Left ventricle myocardium superior (tissue), 1 donor: ENCODE data around the gene NACC2. TPM values are rescaled to one million over a fixed set of nuclear protein-coding genes. Genes with fewer than 3 reads are reported as not detected.
"Not testable (repeated sequence)": the region's sequence is repeated elsewhere in the genome, so short reads cannot be mapped to it uniquely, and the experiment has no call there.

Experiments
- ATAC-seq: fragments of 200-7000 bp; cut with Tn5 transposase; one replicate; pipeline ENCODE4 v1.9.1; 2020; ENCODE audit warnings: mild to moderate bottlenecking, moderate library complexity
- DNase-seq: peaks from one replicate; pipeline ENCODE4 v3.0.0-alpha.2; 2020
- intact Hi-C: fragments of 100-400 bp; cut with micrococcal nuclease; formaldehyde crosslinking; loops from one replicate; pipeline ENCODE4 v1.11.0; 2022
- total RNA-seq: library from RNA; stranded (reverse); fragmentation: NEBNext Ultra II Directional; extraction: Animal tissue kit (Norgen Biotek cat#: 25700); gene quantifications from one replicate; pipeline ENCODE4 v1.2.1, GENCODE V29; 2021
- donor health status: DM: no; HTN: yes; CAD: no; lungs with severe emphysema.

Gene NACC2
- total RNA-seq, 1 donor from 2014 or later: 39.1 TPM

DNA sequence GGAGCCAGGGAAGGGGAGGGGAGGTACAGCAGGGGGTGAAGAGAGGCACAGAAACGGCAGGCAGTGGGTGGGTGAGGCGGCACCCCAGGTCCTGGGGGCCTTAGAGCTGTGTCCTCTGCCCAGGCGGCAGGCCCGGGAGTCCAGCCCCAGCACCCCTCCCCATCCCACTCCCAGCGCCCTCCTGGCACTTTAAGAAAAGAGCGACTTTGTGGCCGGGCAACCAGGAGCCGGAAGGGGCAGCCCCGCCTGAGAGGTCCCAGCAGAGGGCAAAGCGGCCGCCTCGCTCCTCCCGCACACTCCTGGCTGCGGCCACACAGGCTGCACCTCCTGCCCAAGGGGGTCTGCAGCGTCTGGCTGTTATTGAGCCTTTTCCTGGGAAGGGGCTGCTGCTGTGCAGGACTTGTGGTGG lies 42.6 kb downstream of the NACC2 start:
- DNase-seq (peak; percentile 72), ATAC-seq (peak; percentile 60)
- intact Hi-C loops: no loop called here

DNA sequence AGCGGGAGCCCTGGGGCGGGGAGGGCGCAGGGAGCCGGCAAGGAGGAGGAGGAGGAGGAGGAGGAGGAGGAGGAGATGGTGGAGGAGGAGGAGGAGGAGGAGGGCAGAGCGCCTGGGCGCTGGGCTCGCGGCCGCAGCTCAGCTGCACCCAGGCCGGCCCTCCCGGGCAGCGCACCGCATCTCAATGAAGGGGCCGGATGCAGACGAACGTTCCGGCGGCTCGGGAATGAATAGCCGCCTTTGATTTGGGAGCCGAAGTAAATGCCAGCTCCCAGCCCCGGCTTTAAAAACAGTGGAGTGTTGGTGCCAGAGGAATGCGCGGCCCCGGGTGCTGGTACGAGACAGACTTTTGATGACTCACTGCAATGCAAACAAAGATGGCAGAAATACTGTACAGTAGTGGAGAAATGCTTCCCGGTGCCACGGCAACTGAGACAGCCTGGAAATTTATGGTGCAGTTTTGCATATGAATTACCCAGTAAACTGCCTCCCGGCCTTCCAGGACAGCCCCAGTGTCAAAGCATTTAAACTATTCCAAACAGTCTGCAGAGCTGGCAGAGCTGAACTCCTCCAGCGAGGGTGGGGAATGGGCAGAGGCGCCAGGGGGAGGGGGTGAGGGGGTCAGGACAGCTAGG lies 43.1 kb downstream of the NACC2 start:
- DNase-seq (peak; percentile 67), ATAC-seq (peak; percentile 60)
- intact Hi-C loops: no loop called here

DNA sequence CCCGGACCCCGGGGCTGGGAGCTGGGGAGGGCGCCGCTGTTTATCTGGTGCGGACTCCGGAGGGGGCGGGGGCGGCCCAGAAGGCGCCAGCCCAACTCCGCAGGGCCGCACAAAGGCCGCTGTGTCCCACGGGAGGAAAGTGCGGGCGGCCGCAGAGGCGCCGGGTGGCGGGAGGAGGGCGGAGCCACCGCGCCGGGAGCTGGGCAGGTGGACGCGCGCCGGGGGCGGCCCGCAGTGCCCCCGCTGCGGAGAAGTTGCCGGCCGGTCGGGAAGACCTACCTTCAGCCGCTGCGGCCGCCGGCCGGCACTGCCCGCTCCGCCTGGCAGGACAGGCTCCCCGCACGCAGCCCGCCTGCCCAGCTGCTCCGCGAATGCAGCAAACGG lies 43.6 kb downstream of the NACC2 start:
- intact Hi-C loops: no loop called here
- ATAC-seq (peak; percentile 54), DNase-seq (peak; percentile 64)

DNA sequence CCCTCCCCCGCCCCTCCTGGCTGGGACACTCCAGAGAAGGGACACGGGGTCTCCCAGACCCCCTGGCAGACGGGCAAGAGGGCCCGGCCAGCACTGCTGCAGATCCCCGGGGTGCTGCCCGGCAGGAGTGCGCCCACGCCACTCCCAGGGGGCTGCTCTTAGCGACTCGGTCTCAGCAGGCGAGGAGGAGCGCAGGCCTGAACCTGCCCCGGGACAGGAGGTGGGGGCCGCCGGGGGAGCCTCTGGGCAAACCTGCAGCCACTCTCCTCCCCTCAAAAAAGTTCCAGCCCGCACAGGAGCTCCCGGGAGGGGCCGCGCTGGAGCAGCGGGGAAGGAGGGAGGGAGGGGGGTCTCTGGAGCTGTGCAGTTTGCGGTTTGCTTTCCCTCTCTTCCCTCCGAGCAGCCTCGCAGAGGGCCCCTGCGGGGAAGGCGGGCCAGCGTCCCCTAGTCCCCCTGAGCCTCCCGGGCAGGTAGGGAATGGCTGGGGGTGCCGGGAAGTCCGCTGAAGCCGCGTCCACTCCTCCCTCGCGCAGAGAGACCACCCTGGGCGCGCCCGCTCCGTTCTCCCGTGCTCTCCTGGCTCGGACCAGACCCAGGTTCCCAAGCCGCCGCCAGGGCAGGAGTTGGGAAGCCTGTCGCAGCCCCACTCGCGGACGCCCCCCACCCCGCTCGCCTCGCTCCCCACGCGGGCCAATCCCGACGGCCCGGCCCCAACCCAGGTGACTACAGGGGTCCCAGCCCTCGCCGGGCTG lies 44.2 kb downstream of the NACC2 start:
- DNase-seq (peak; percentile 41), ATAC-seq (no peak)
- intact Hi-C loops: no loop called here

DNA sequence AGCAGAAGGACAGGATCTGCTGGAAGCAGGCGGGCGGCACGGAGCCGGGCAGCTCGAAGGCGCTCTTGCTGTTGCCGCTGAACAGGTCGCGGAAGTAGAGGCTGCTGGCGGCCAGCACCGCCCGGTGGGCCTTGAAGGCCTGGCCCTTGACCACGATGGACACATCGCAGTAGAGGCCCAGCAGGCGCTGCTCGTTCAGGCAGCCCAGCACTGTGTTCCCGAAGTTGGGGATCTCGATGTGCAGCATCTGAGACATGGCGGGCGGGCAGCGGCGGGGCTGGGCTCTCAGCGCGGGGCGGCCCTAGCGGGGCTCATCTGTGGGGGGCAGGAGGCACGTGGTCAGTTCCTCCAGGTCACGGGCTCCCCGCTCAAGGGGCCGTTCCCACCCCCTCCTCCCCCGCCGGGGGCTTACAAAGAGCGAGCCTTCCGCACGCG lies 44.8 kb downstream of the NACC2 start:
- ATAC-seq: no peak
- intact Hi-C loops: no loop called here
- no peak for DNase-seq

DNA sequence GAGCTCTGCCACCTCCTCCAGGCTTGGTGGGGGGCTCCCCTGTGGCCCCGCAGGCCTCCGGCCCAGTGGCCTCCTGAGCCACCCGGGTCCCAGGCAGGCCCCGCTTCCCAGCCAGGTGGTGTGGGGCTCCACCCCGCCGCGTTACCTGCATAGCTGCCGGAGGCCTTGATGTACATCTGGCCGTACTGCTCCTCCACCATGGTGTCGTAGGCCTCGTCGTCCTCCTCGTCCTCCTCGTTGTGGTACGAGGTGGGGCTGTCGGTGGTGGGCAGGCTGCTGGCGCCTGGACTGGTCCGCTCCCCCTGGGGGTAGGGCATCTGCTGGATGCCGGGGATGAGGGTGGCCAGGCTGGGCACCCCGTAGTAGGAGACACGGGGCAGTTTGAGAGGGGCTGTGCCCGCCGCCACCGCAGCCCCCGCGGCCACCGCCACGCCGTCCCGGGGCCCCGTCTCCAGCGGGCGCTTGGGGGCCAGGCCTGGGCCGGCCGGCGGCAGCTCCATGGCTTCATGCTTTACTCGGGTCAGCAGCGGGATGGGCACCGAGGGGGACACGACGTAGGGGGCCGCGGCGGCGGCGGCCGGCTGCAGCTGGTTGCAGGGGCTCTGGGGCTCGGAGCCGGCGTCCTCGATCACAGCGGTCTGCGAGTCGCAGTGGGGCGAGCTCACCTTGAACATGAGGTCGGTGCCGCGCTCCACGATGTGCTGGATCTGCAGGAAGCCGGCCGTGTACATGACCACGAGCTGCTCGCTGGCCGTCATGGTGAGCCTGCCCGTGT lies 45.4 kb downstream of the NACC2 start:
- DNase-seq (no peak), ATAC-seq (no peak)
- intact Hi-C loops: no loop called here

DNA sequence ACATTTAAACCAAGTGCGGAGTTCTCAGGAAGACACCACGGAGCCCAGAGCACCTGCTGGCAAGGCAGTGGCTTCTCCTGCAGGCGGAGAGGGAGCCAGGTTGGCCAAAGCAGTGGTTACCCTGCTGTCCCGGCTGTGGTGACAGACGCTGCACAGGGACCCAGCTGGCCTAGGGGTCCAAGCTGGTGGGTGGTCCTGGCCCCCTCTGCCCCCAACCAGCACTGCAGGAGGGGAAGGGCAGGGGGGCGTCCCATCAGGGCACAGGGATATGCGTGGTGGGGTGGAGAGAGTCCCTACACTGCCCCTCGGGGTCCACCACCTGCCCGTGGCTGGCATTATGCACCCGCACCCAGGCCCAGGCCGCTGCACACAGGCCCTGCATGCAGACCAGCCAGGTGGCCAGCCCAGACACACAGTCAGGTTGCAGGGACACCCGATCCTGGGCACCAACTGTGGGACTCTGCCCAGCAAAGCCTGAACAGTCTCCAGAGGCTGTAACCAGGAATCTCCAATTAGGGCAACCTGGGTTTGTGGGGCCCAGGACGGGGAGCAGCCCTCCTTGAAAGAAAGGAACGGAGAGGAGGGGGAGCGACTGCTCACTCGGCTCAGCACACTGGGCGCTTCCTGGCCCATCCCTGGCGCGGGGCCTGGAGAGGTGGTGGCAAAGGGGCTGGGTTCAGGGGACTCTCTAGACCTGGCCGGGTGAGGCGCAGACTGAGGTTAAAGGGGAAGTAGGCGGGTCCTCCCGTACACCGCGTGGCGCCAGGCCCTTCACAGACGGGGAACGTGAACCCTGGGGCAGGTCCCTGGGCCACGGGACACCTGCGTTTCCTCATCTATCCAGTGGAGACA lies 46.3 kb downstream of the NACC2 start:
- intact Hi-C loops: no loop called here
- peak; percentile 40 for DNase-seq
- ATAC-seq: no peak

DNA sequence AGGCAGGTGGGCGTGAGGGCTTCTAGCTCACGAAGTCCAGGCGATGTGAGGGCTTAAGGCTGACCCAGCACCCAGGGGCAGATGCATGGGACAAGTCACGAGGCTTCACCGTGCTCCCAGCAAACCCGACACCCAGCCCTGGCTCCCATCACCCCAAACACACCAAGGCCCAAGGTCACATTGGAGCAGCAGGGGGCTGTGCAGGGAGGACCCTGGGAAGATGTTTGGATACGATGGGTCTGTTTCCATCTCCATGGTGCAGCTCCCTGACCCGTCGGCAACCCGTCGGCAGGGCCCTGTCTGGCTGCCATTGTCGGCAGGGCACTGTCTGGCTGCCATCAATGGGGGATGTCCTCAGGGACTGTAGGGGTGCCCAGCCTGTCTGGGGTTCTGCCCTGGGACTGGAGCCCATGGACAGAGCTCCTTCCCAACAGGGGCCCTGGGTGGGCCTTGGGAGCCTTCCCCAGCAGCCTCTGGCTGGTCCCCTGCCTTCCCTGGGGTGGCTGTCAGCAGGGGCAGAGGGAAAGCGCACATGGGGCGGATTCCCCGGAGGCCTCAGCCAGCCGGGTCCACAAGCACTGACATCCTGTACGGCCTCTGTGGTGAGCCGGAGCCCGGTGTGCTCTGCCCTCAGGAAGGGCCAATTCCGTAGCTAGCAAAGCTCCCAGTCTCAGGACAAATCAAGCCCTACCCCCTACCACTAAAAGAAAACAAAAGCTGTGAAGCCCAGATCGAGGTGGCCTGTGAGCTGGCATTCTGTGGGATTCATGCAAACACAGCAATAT lies 47.1 kb downstream of the NACC2 start:
- DNase-seq (no peak), ATAC-seq (no peak)
- intact Hi-C loops: no loop called here

DNA sequence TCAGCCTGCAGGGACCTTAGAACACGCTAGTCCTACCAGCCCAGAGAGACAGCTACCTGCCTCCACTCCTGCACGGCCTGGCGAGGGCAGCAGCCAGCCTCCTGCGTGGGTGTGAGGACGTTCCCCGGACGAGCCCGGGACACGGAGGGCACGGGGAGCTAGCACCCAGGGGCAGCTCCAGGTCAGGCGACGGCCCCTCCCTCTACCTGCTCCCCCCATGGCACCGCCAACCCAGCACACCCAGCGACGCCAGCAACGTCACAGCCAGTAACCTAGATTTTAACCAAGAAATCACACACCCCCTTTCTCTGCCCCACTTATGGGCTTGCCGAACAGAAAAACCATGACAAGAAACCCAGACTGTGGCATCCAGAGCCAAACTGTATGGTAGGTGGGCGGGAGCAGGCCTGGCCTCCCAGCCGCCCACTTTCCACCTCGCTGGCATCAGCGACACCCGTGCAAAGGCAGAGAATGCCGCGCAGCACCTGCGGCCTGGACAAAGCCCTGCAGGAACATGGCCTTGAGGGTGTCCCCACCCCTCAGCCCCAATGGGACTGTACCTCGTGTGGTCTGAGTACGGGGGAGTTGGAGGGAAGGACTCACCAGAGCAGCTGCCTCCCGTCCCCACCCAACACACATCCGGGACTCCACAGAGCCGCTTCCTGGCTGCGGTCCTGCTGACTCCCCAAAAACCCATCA lies 47.9 kb downstream of the NACC2 start:
- intact Hi-C loops: no loop called here
- no peak for DNase-seq
- no peak for ATAC-seq

DNA sequence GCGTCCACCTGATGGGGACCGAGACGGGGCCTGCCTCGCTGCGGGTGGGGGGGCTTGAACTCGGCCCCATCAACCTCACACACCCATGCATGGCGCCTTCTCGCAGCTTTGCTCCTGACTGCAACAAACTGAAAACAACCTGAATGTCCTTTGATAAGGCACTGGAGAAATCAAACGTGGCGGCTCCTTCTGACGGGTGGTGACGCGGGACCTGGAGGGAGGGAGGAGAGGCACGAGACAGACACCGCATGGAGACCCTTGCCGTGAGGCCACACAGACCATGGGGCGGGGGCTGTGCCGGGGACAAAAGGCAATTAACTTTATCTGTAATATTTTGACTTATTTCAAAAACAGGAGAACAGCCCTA lies 48.6 kb downstream of the NACC2 start:
- intact Hi-C loops: no loop called here
- DNase-seq: no peak
- ATAC-seq: no peak

DNA sequence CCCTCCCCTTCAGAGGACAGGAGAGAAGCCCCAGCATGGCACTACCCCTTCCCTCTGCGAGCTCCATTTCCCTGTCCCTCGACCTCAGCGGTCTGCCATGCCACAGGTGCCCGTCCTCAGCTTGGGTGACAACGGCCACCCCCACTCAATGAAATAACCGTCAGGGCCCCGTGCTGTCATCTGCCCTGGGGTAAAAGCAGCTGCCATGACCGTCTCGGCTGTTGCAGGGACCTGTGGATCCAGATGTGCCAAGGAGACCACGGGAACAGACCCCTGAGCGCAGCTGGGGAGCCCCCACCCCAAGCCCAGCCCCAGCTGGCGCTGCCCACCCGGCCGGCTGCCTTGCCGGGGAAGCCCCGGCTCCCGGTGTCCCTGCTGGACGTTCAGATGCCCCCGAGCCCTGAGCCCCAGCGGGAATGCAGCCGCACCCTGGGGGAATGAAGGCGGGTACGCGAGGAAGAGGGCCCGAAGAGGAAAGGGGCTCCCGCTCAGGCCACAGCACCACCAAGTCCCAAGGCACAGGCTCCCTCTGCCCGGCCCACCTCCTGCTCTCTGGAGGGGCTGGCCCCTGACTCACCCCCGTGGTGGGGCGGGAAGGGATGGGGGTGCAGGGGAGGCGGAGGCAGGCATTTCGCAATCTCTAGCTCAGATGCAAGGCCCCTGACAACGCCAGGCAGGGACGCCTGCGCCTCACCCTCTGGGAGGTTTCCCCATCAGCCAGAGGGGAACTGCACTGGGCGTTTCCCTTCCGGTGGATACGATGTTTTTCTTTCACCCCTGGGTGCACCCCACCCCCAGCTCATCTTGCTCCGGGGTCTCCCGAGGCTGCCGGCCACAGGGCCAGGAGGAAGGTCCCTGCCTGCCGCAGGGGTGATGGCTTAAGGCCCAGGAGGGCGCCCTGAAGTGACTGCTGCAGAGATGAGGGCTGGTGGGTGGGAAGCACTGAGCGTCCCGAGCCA lies 49.2 kb downstream of the NACC2 start:
- intact Hi-C loops: no loop called here
- ATAC-seq (peak; percentile 38), DNase-seq (peak; percentile 61)

DNA sequence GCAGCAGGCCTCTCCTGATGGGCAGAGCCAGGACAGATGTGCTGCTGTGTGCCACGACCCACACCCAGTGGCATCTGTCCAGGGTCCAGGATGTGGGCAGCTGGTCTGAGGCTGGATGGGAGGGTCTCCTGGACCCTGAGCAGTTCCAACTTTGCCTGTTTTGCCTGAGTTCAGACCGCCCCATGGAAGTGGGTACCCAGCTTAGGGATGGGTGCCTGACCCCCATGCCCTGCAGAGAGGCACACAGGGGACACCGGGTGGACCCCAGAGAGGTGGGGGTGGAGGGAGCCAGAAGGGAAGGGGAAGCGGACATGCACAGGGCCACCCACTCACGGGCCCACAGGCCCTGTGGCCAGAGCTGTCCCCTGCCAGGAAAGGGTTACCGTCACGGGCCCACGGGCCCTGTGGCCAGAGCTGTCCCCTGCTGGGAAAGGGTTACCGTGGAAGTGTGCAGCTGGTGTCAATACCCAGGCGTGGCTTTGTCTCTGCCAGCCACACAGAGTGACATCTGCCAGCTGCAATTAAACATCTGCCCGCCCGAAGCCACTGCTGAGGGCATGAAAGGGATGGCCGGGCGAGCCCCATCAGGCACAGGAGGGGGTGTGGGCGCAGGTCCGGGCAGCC lies 50.0 kb downstream of the NACC2 start:
- intact Hi-C loops: no loop called here
- DNase-seq (no peak), ATAC-seq (peak; percentile 15)

DNA sequence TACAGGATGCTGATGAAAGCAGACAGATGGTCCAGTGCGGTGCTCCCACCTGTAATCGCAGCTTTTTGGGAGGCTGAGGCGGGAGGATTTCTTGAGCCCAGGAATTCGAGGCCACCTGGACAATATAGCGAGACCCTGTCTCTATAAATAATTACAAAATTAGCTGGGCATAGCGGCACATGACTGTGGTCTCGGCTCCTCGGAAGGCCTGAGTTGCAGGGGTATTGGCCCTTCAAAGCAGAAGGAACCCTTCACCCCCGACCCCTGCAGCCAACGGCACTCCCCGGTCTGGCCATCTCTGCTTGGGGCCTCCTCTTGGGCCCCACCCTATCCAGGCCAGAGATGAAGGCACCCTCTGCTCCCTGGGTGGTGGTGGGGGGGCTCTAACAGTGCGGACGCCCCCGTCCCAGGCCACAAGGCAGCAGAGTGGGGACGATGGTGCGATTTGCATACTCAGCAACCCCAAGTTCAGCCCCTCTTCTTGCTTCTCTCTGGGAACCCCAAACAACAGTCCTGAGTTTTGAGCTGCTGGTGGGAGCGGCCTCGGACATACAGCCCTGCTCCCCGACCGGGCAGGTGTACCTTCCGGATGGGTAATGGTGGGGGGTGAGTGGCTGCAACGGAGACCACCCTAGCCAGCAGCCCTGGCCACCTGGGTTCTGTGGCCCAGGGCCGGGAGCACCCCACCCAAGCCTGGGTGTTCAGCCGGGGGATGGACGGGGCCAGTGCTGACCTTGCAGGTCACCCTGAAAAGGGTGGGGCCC lies 50.7 kb downstream of the NACC2 start:
- ATAC-seq: no peak
- intact Hi-C loops: no loop called here
- no peak for DNase-seq

DNA sequence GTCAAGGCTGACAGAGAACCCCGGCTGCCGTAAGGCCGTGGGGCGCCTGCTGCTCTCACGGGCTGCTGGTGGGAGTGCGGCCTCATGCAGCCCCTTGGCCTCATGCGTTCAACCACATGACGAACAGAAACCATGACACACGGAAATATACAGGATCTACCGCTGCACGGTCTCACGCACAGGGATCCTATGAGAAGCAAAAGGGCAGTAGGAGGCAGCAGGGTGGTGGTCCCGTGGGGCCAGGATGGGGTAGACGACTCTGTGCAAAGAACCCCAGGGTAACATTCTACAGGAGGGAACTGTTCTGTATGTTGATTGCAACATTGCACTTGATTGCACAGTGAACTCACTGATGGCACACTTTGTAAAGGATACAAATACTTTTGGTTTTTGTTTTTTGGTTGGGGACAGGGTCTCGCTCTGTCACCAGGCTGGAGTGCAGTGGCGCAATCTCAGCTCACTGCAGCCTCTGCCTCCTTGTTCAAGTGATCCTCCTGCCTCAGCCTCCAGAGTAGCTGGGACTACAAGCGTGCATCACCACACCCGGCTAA lies 51.6 kb downstream of the NACC2 start:
- intact Hi-C loops: no loop called here
- ATAC-seq (no peak), DNase-seq (no peak)

DNA sequence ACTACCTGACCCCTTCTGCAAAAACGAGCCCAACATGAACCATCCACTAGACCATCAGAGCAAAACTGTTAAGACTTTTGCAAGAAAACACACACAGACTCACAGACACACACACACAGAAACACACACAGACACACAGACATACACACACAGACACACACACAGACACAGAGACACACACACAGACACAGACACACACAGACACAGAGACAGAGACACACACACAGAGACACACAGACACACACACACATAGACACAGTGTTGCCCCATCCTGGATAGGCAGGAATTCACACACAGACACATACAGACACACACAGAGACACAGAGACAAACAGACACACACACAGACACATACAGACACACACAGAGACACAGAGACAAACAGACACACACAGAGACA lies 52.5 kb downstream of the NACC2 start:
- DNase-seq (no peak), ATAC-seq (no peak)
- intact Hi-C loops: no loop called here

DNA sequence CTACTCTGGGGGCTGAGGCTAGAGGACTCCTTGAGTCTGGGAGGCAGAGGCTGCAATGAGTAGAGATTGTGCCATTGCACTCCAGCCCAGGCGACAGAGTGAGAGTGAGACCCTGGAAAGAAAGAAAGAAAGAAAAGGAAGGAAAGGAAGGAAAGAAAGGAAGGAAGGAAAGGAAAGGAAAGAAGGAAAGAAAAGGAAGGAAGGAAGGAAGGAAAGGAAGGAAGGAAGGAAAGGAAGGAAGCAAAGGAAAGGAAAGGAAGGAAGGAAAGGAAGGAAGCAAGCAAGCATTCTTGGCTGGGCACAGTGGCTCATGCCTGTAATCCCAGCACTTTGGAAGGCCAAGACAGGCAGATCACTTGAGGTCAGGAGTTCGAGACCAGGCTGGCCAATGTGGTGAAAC lies 54.2 kb downstream of the NACC2 start:
- intact Hi-C loops, DNase-seq, ATAC-seq: not testable (repeated sequence)
